ENCODE measurements around the gene MGLL. TPM values are rescaled to one million over a fixed set of nuclear protein-coding genes. Genes with fewer than 3 reads are reported as not detected.

MGLL gene
- total RNA-seq, 1 experiment from 2014 or later = 42.4 TPM

DNA sequence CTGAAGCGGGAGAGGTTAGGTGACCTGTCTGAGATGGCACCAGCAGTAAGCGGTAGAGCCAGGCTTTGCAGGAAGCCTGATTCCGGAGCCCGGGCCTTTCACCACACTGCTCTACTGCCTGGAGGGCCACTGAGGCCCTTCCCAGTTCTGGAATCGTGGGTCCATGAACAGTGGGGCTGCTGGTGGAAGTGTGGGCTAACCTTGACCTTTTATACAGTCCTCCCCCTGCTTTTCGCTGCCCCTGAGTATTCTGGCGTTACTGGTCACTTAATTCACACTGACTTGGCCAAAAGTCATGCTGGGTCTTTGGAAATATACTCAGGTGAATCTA lies 152.1 kb downstream of the MGLL start:
- Mint-ChIP-seq H3K9me3 (ENCODE audit: low read depth, unreplicated experiment) (no peaks in the 10 kb centered on the region), H3K27me3 (ENCODE audit: unreplicated experiment) (no peaks in the 10 kb centered on the region), H3K4me1 (ENCODE audit: low read depth, unreplicated experiment) (peaks cover 13% of the 10 kb centered on the region), H3K36me3 (ENCODE audit: insufficient read depth, unreplicated experiment) (peaks cover 48% of the 10 kb centered on the region), H3K4me3 (ENCODE audit: low read depth, unreplicated experiment) (no peak overlapping the region), H3K27ac (ENCODE audit: unreplicated experiment) (no peak overlapping the region)
- CTCF ChIA-PET = no interaction called here
- no TSS peak for BruUV-seq (replicated peaks)
- DNase-seq = no peak
- intact Hi-C loops (cut with micrococcal nuclease; ENCODE audit: unreplicated experiment) = no loop called here
- no peak for TF ChIP-seq CTCF (IDR thresholded peaks at IDR 0.05; ENCODE audit: unreplicated experiment)

DNA sequence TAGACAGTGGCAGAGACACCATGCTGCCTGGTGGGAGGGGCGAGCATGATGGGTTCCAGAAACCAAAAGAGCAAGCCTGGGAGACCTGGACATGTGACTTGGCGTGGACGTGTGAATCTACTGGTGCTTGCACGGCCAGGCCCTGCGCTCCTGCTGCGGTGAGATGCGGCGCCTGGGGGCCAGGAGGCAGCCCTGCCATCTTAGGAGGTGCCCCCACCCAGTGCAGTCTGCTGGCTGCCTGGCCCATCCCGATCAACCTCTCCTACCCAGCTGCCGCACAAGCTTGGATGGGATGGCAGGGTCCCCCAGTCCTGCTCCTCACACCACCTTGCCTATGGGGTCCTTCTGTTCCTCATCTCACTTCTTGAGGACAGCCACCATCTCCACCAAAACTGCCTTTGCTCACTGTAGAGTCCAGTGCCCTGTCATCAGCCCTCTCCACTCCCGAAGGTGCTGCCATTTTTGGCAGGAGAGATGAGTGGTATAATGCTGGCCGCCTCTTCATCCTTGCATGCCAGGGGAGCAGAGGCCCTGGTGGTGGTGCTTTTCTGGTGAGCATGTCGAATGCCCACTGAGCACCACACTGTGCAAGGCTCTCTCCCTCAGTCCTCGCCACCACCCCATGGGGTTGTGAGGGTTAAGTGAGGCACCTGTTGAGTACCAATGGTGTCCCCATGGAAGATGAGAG lies 152.6 kb downstream of the MGLL start:
- intact Hi-C loops (cut with micrococcal nuclease; ENCODE audit: unreplicated experiment) = no loop called here
- H3K4me3 Mint-ChIP-seq (ENCODE audit: low read depth, unreplicated experiment) = no peak overlapping the region
- H3K9me3 Mint-ChIP-seq (ENCODE audit: low read depth, unreplicated experiment) = no peaks in the 10 kb centered on the region
- no TSS peak for BruUV-seq (replicated peaks)
- DNase-seq = no peak
- CTCF ChIA-PET = interaction anchor here (0.6 kb wide), 1 partner anchor 72 kb away, joined by 3 read pairs; the partner anchor contains the start of gene MCM2
- no peaks in the 10 kb centered on the region for H3K27me3 Mint-ChIP-seq (ENCODE audit: unreplicated experiment)
- no peak overlapping the region for H3K27ac Mint-ChIP-seq (ENCODE audit: unreplicated experiment)
- peaks cover 13% of the 10 kb centered on the region for H3K4me1 Mint-ChIP-seq (ENCODE audit: low read depth, unreplicated experiment)
- no peak for TF ChIP-seq CTCF (IDR thresholded peaks at IDR 0.05; ENCODE audit: unreplicated experiment)
- H3K36me3 Mint-ChIP-seq (ENCODE audit: insufficient read depth, unreplicated experiment) = peaks cover 44% of the 10 kb centered on the region

DNA sequence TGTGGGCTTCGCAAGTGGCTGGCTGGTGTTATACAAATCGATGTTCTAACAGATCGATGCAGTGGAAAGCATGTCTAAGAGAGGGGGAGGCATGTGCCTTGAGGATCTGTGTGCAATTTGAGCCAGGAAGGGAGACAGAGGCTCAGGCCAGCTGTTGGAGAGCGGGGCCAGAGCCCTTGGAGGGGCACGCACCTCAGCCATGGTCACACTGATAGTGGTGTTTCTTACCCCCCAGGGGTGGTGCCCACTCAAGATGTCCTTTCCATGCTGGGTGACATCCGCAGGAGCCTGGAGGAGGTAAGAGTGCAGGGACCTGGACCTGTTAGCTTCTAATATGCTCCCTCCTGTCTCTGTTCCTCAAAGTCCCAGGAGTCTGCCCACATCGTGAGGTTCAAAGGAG lies 153.4 kb downstream of the MGLL start:
- CTCF ChIA-PET = interaction anchor here (0.6 kb wide), 1 partner anchor 71 kb away, joined by 3 read pairs; the partner anchor contains the start of gene MCM2
- no TSS peak for BruUV-seq (replicated peaks)
- Mint-ChIP-seq H3K27me3 (ENCODE audit: unreplicated experiment) (no peaks in the 10 kb centered on the region), H3K27ac (ENCODE audit: unreplicated experiment) (peak overlapping the region; percentile 24), H3K4me3 (ENCODE audit: low read depth, unreplicated experiment) (no peak overlapping the region), H3K4me1 (ENCODE audit: low read depth, unreplicated experiment) (peaks cover 7% of the 10 kb centered on the region), H3K36me3 (ENCODE audit: insufficient read depth, unreplicated experiment) (peaks cover 36% of the 10 kb centered on the region), H3K9me3 (ENCODE audit: low read depth, unreplicated experiment) (no peaks in the 10 kb centered on the region)
- no peak for TF ChIP-seq CTCF (IDR thresholded peaks at IDR 0.05; ENCODE audit: unreplicated experiment)
- DNase-seq = no peak
- intact Hi-C loops (cut with micrococcal nuclease; ENCODE audit: unreplicated experiment) = no loop called here

GRCh38 chr3:127667119-127667681 lies 155.1 kb downstream of the MGLL start:
- CTCF ChIA-PET = no interaction called here
- Mint-ChIP-seq H3K9me3 (ENCODE audit: low read depth, unreplicated experiment) (no peaks in the 10 kb centered on the region), H3K4me3 (ENCODE audit: low read depth, unreplicated experiment) (no peak overlapping the region), H3K27me3 (ENCODE audit: unreplicated experiment) (no peaks in the 10 kb centered on the region), H3K27ac (ENCODE audit: unreplicated experiment) (no peak overlapping the region), H3K36me3 (ENCODE audit: insufficient read depth, unreplicated experiment) (peaks cover 19% of the 10 kb centered on the region), H3K4me1 (ENCODE audit: low read depth, unreplicated experiment) (no peaks in the 10 kb centered on the region)
- no TSS peak for BruUV-seq (replicated peaks)
- TF ChIP-seq CTCF (IDR thresholded peaks at IDR 0.05; ENCODE audit: unreplicated experiment) = no peak
- DNase-seq = no peak
- intact Hi-C loops (cut with micrococcal nuclease; ENCODE audit: unreplicated experiment) = no loop called here
